Prostate gland (tissue), 2 donors: Measurements from ENCODE around the gene GPR173. TPM values are rescaled to one million over a fixed set of nuclear protein-coding genes. Genes with fewer than 3 reads are reported as not detected.
A peak's percentile ranks its signal among the peaks of the same experiment; 100 is the strongest.

ENCODE experiments used
- DNase-seq: peaks from one replicate; pipeline ENCODE4 v3.0.0-alpha.2; 2019; ENCODE audit warnings: low spot score
- H3K27ac ChIP-seq, 2 donors: fragments of 200-600 bp; sonication (generic); 2 replicates each; pipeline ENCODE4 v1.5.1; 2017 to 2019
- H3K27me3 ChIP-seq: fragments of 200-600 bp; sonication (generic); replicated peaks from 2 replicates; pipeline ENCODE4 v1.5.1; 2019; ENCODE audit not compliant: insufficient read depth
- H3K36me3 ChIP-seq, 2 donors: fragments of 200-600 bp; sonication (generic); 1 replicate in 1 of 2; 2 replicates in 1 of 2; pipeline versions ENCODE4 v1.5.1 to v1.8.1; 2017 to 2019
- H3K4me1 ChIP-seq: fragments of 200-600 bp; sonication (generic); replicated peaks from 2 replicates; pipeline ENCODE4 v1.5.1; 2019
- H3K4me3 ChIP-seq, 2 donors: fragments of 200-600 bp; sonication (generic); 2 replicates each; pipeline ENCODE4 v1.5.1; 2017 to 2019
- H3K9me3 ChIP-seq: fragments of 200-600 bp; sonication (generic); 2 replicates; pipeline ENCODE4 v1.5.1; 2017
- POLR2A ChIP-seq: fragments of 450-650 bp; IDR thresholded peaks from one replicate; pipeline ENCODE4 v1.6.1; 2016; ENCODE audit warnings: antibody characterized with exemption, mild to moderate bottlenecking
- POLR2AphosphoS5 ChIP-seq: sonication (generic); formaldehyde crosslinking; IDR thresholded peaks from one replicate; pipeline ENCODE4 v1.6.1; 2017; ENCODE audit warnings: antibody characterized with exemption
- WGBS: methylation state at CpG from one replicate; pipeline ENCODE4 v1.1.5; 2018; 5-methylcytosine and 5-hydroxymethylcytosine counted together
- intact Hi-C: fragments of 100-400 bp; cut with DNase I; formaldehyde crosslinking; loops from one replicate; pipeline ENCODE4 v1.14.2; 2022
- total RNA-seq, 2 donors: library from RNA; depleted of rRNA; stranded (reverse); fragments of >200 nt; gene quantifications; one replicate each; pipeline ENCODE4 v1.1.0, GENCODE V29; 2016
- TF ChIP-seq, protein P1 (sequence below), 4 experiments: fragments of 200-600 bp in 2 of 4; fragments of 450-650 bp in 2 of 4; sonication (generic) in 2 of 4; IDR thresholded peaks; 1 replicate in 3 of 4; 2 replicates in 1 of 4; pipeline ENCODE4 v1.5.1; 2016 to 2019; ENCODE audit warnings: antibody characterized with exemption in 4 of 4, mild to moderate bottlenecking in 2 of 4, moderate library complexity in 2 of 4

Gene GPR173
- total RNA-seq, 2 donors from 2014 or later = 1.9 to 3.6 TPM

GRCh38 chrX:53076671-53077070 is 28.1 kb downstream of the GPR173 start:
- no peak for DNase-seq
- Histone ChIP-seq H3K27me3 (no peaks in the 10 kb centered on the region), H3K4me1 (no peaks in the 10 kb centered on the region), H3K4me3 (no peak overlapping the region), H3K9me3 (no peaks in the 10 kb centered on the region), H3K27ac (no peak overlapping the region), H3K36me3 (no peaks in the 10 kb centered on the region)
- intact Hi-C loops = no loop called here
- TF ChIP-seq POLR2A (no peak), POLR2AphosphoS5 (no peak)
- TF ChIP-seq, protein P1, sequence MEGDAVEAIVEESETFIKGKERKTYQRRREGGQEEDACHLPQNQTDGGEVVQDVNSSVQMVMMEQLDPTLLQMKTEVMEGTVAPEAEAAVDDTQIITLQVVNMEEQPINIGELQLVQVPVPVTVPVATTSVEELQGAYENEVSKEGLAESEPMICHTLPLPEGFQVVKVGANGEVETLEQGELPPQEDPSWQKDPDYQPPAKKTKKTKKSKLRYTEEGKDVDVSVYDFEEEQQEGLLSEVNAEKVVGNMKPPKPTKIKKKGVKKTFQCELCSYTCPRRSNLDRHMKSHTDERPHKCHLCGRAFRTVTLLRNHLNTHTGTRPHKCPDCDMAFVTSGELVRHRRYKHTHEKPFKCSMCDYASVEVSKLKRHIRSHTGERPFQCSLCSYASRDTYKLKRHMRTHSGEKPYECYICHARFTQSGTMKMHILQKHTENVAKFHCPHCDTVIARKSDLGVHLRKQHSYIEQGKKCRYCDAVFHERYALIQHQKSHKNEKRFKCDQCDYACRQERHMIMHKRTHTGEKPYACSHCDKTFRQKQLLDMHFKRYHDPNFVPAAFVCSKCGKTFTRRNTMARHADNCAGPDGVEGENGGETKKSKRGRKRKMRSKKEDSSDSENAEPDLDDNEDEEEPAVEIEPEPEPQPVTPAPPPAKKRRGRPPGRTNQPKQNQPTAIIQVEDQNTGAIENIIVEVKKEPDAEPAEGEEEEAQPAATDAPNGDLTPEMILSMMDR (IDR thresholded peaks at IDR 0.05) = no peak
- WGBS = 96% methylated on average over 17 of the region's 21 CpGs

DNA sequence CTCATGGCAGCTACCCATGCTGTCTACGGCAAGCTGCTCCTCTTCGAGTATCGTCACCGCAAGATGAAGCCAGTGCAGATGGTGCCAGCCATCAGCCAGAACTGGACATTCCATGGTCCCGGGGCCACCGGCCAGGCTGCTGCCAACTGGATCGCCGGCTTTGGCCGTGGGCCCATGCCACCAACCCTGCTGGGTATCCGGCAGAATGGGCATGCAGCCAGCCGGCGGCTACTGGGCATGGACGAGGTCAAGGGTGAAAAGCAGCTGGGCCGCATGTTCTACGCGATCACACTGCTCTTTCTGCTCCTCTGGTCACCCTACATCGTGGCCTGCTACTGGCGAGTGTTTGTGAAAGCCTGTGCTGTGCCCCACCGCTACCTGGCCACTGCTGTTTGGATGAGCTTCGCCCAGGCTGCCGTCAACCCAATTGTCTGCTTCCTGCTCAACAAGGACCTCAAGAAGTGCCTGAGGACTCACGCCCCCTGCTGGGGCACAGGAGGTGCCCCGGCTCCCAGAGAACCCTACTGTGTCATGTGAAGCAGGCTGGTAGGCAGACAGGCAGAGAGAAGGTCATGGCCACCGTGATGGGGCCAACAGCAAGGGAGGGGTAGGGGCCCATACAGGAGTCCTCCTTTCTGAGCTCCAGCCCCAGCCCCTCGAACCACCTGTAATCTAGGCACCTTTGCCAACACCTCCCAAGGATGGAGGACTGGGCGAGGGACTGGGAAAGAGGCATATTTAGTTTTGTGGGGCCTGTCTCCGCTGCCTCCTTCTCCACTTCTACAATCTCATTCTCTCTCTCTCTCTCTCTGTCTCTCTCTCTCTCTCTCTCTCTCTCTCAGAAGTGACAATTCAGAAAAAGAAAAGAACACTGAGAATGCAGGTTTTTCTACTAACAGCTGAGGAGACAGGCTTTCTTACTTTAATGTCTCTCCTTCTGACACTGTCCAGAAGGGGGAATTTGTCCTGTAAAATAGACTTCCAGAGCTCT is 28.9 kb downstream of the GPR173 start:
- no peaks in the 10 kb centered on the region for H3K36me3 ChIP-seq
- DNase-seq = no peak
- TF ChIP-seq POLR2A (no peak), POLR2AphosphoS5 (no peak)
- TF ChIP-seq, protein P1 (IDR thresholded peaks at IDR 0.05) = no peak
- H3K9me3 ChIP-seq = no peaks in the 10 kb centered on the region
- intact Hi-C loops = no loop called here
- no peak overlapping the region for H3K27ac ChIP-seq
- no peaks in the 10 kb centered on the region for H3K27me3 ChIP-seq
- 95% methylated on average over 24 of the region's 27 CpGs for WGBS
- no peak overlapping the region for H3K4me3 ChIP-seq
- no peaks in the 10 kb centered on the region for H3K4me1 ChIP-seq

- H3K4me1 ChIP-seq = no peaks in the 10 kb centered on the region
- no peaks in the 10 kb centered on the region for H3K36me3 ChIP-seq
- no peaks in the 10 kb centered on the region for H3K9me3 ChIP-seq
- 86% methylated on average over 1 of the region's 1 CpG for WGBS
- TF ChIP-seq, protein P1 (IDR thresholded peaks at IDR 0.05) = no peak
- TF ChIP-seq POLR2AphosphoS5 (no peak), POLR2A (no peak)
- H3K27me3 ChIP-seq = no peaks in the 10 kb centered on the region
- no peak overlapping the region for H3K4me3 ChIP-seq
- H3K27ac ChIP-seq = no peak overlapping the region
- no peak for DNase-seq
- intact Hi-C loops = no loop called here
Observed at GRCh38 chrX:53078943-53079342, 30.4 kb downstream of the GPR173 start.

DNA sequence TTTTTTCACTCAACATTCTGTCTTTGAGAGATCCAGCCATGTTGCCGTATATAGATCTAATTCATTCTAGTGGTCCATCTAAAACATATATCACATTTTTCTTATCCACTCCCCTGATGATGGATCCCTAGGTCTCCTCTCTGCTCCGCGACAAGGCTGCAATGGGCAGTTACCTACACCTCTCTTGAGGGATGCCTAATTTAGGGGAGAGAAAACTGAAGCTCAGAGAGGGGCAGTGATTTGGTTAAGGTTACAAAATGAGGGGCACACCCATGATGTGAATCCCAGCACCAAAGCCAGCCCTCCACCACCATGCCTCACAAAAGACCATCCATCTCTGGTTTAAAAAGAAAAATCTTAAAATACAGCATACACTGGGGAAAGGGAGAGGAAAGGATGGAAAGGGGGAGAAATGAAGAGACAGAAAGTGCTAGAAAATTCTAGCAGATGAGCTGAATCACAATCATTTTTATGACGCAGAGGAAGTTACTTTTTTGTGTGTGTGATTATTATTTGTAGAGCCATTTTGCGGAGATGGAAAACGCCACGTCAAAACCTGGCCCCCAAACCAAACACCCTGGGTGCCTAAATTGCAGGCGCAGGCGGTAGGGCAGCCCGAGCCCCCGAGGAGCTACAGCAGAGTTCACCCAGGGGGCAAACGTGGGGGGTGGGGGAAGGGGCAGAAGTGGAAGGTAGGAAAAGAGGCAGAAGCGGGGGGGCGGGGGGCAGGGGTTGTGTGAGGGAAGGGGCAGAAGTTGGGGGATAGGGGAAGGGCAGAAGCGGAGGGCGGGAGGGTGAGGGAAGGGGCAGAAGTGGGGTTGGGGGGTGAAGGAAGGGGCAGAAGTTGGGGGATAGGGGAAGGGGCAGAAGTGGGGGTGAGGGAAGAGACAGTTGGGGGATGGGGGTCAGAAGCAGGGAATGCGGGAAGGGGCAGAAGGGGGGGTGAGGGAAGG is 32.3 kb downstream of the GPR173 start:
- H3K27me3 ChIP-seq = no peaks in the 10 kb centered on the region
- peak overlapping the region; percentile 13 to 29 for H3K4me3 ChIP-seq
- DNase-seq = no peak
- H3K27ac ChIP-seq = peak overlapping the region; percentile 77 to 78
- whole genome bisulfite sequencing = 31% methylated on average over 8 of the region's 17 CpGs
- H3K9me3 ChIP-seq = no peaks in the 10 kb centered on the region
- TF ChIP-seq POLR2A (no peak), POLR2AphosphoS5 (peak; percentile 10)
- TF ChIP-seq, protein P1 (IDR thresholded peaks at IDR 0.05) = no peak
- no peaks in the 10 kb centered on the region for H3K36me3 ChIP-seq
- intact Hi-C loops = no loop called here
- no peaks in the 10 kb centered on the region for H3K4me1 ChIP-seq
